HepG2 (cell line): Measurements from ENCODE around the gene ACTR1B. TPM values are rescaled to one million over a fixed set of nuclear protein-coding genes. Genes with fewer than 3 reads are reported as not detected.

Experiments
- ARHGAP35 ChIP-seq: sonication (generic); formaldehyde crosslinking; IDR thresholded peaks from 2 replicates; pipeline ENCODE4 v1.9.0; 2022; ENCODE audit warnings: mild to moderate bottlenecking, inconsistent platforms, moderate library complexity, missing genetic modification reagents, borderline replicate concordance
- MAFK ChIP-seq, 2 experiments: IDR thresholded peaks in 1 of 2; conservative IDR thresholded peaks in 1 of 2; 2 replicates each; pipeline ENCODE4 v1.6.1; 2011; ENCODE audit warnings: improper control_type of control experiment in 2 of 2, low read length in 2 of 2
- RXRB ChIP-seq: IDR thresholded peaks from 2 replicates; pipeline ENCODE4 v1.6.1; 2016; ENCODE audit warnings: borderline replicate concordance, missing genetic modification reagents, missing compliant biosample characterization
- ZBTB8A ChIP-seq: sonication (generic); formaldehyde crosslinking; IDR thresholded peaks from 2 replicates; pipeline ENCODE4 v1.4.0; 2020; ENCODE audit warnings: mild to moderate bottlenecking, low read depth, missing genetic modification reagents, borderline replicate concordance
- ZC3H13 ChIP-seq: sonication (generic); formaldehyde crosslinking; IDR thresholded peaks from 2 replicates; pipeline ENCODE4 v1.8.1; 2023; ENCODE audit warnings: mild to moderate bottlenecking, missing genetic modification reagents, moderate library complexity
- ZNF17 ChIP-seq: sonication (generic); formaldehyde crosslinking; IDR thresholded peaks from 2 replicates; pipeline ENCODE4 v1.5.0; 2020; ENCODE audit warnings: mild to moderate bottlenecking, missing genetic modification reagents
- ZNF224 ChIP-seq: sonication (generic); formaldehyde crosslinking; IDR thresholded peaks from 2 replicates; pipeline ENCODE4 v1.5.0; 2020; ENCODE audit warnings: mild to moderate bottlenecking, missing genetic modification reagents
- ZNF292 ChIP-seq: sonication (generic); formaldehyde crosslinking; IDR thresholded peaks from 2 replicates; pipeline ENCODE4 v1.8.1; 2022; ENCODE audit warnings: mild to moderate bottlenecking, low read depth, missing genetic modification reagents, borderline replicate concordance
- ZNF44 ChIP-seq: sonication (generic); formaldehyde crosslinking; IDR thresholded peaks from 2 replicates; pipeline ENCODE4 v1.5.1; 2020; ENCODE audit warnings: mild to moderate bottlenecking, missing genetic modification reagents
- ZNF746 ChIP-seq: sonication (generic); formaldehyde crosslinking; IDR thresholded peaks from 2 replicates; pipeline ENCODE4 v1.8.0; 2022; ENCODE audit warnings: mild to moderate bottlenecking, missing genetic modification reagents
- polyA plus RNA-seq, 8 experiments: library from polyadenylated mRNA; depleted of rRNA in 3 of 8; stranded (reverse) in 7 of 8; unstranded in 1 of 8; fragments of >200 nt; fragmentation: Illumina TruSeq in 4 of 8; extraction: Trizol in 4 of 8; gene quantifications; 2 replicates each; pipeline versions ENCODE4 v1.2.1 to v1.2.3, GENCODE V29; 2011 to 2016; ENCODE audit warnings: low read depth in 4 of 8, missing spikeins in 1 of 8, mixed read lengths in 1 of 8; ENCODE audit not compliant: insufficient read depth in 1 of 8
- total RNA-seq, 5 experiments: library from RNA; depleted of rRNA; stranded (reverse); fragments of >200 nt; fragmentation: Illumina TruSeq; extraction: Trizol; gene quantifications; 2 replicates each; pipeline ENCODE4 v1.2.3, GENCODE V29; 2016; ENCODE audit warnings: low read depth in 1 of 5
- TF ChIP-seq, protein P1 (sequence below): sonication (generic); formaldehyde crosslinking; IDR thresholded peaks from 2 replicates; pipeline ENCODE4 v1.8.0; 2022; ENCODE audit warnings: mild to moderate bottlenecking, missing genetic modification reagents; ENCODE audit not compliant: insufficient replicate concordance
- TF ChIP-seq, protein P2 (sequence below): sonication (generic); formaldehyde crosslinking; IDR thresholded peaks from 2 replicates; pipeline ENCODE4 v1.4.0; 2020; ENCODE audit warnings: mild to moderate bottlenecking, missing genetic modification reagents
- TF ChIP-seq, protein P3 (sequence below), 2 experiments: fragments of 450-650 bp in 1 of 2; sonication (generic) in 1 of 2; formaldehyde crosslinking in 1 of 2; IDR thresholded peaks; 2 replicates each; pipeline versions ENCODE4 v1.6.1 to v1.8.0; 2016 to 2022; ENCODE audit warnings: antibody characterized with exemption in 1 of 2, mild to moderate bottlenecking in 1 of 2, missing genetic modification reagents in 1 of 2
- TF ChIP-seq, protein P4 (sequence below): sonication (generic); formaldehyde crosslinking; conservative IDR thresholded peaks from 2 replicates; pipeline ENCODE4 v1.8.1; 2023; ENCODE audit warnings: missing genetic modification reagents

Gene ACTR1B
- total and polyA plus RNA-seq, 2 of the 13 experiments (the other 11 are each of a cell fraction or from before 2014, with no cell fraction given), result 61.7 to 76.7 TPM

DNA sequence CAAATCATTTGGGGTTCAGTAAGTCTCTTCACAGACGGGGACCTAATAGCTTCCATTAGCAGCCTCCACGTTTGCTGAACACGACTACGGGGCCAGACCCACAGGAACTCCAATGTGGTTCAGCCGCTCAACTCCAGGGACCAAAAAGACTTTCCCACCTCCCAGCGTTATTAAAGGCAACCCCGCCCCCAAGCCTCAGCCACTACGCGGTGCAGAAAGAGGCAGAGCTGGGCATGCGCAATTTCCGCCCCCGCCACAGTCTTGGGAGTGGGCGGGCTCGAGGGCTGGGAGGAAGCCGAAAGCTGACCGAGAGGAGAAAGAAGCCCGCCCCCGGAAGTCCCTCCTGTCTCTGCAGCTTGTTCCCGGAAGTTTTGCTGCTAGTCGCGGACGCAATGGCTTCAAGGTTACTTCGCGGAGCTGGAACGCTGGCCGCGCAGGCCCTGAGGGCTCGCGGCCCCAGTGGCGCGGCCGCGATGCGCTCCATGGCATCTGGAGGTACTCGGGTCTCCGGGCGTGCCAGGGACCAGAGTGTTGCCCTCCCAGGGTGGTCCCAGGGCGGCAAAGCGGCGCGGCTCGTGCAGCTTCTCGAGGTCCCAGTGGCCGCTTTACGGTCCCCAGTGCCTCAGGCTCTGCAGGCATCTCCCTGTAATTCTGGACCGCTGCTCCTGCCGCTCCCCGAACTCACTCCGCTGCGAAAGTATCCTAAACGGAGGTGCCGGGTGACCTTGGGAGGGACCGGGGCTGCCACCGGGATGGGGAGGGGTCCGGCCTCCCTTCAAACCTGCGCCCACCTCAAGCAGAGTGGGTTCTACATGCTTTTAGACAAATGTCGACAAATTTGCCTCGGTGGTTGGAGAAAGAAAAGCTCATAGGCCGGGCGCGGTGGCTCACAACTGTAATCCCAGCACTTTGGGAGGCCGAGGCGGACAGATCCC is 17.9 kb downstream of the ACTR1B start, which contains the start of gene COX5B (continued):
- TF ChIP-seq ZC3H13 (no peak), ZNF292 (no peak), ZNF17 (CRISPR knock-in tag) (no peak), RXRB (CRISPR knock-in tag) (peak; percentile 53; the same call in 1 of the 2 replicates), MAFK (conservative IDR thresholded peaks at IDR 0.05 in 1 of 2, IDR thresholded peaks at IDR 0.05 in 1 of 2; ENCODE audit: low read length in 2 of 2) (no peak), ZNF224 (peak; percentile 89), ZBTB8A (CRISPR knock-in tag) (no peak), ZNF44 (CRISPR knock-in tag) (peak; percentile 72; the same call in 1 of the 2 replicates), ARHGAP35 (CRISPR knock-in tag) (peak; percentile 87; the same call in 1 of the 2 replicates), ZNF746 (CRISPR knock-in tag) (peak; percentile 73; the same call in 1 of the 2 replicates)
- TF ChIP-seq, protein P1, sequence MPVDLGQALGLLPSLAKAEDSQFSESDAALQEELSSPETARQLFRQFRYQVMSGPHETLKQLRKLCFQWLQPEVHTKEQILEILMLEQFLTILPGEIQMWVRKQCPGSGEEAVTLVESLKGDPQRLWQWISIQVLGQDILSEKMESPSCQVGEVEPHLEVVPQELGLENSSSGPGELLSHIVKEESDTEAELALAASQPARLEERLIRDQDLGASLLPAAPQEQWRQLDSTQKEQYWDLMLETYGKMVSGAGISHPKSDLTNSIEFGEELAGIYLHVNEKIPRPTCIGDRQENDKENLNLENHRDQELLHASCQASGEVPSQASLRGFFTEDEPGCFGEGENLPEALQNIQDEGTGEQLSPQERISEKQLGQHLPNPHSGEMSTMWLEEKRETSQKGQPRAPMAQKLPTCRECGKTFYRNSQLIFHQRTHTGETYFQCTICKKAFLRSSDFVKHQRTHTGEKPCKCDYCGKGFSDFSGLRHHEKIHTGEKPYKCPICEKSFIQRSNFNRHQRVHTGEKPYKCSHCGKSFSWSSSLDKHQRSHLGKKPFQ (CRISPR knock-in tag), result peak; percentile 68
- TF ChIP-seq, protein P2, sequence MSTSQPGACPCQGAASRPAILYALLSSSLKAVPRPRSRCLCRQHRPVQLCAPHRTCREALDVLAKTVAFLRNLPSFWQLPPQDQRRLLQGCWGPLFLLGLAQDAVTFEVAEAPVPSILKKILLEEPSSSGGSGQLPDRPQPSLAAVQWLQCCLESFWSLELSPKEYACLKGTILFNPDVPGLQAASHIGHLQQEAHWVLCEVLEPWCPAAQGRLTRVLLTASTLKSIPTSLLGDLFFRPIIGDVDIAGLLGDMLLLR (CRISPR knock-in tag), result no peak
- TF ChIP-seq, protein P3, sequence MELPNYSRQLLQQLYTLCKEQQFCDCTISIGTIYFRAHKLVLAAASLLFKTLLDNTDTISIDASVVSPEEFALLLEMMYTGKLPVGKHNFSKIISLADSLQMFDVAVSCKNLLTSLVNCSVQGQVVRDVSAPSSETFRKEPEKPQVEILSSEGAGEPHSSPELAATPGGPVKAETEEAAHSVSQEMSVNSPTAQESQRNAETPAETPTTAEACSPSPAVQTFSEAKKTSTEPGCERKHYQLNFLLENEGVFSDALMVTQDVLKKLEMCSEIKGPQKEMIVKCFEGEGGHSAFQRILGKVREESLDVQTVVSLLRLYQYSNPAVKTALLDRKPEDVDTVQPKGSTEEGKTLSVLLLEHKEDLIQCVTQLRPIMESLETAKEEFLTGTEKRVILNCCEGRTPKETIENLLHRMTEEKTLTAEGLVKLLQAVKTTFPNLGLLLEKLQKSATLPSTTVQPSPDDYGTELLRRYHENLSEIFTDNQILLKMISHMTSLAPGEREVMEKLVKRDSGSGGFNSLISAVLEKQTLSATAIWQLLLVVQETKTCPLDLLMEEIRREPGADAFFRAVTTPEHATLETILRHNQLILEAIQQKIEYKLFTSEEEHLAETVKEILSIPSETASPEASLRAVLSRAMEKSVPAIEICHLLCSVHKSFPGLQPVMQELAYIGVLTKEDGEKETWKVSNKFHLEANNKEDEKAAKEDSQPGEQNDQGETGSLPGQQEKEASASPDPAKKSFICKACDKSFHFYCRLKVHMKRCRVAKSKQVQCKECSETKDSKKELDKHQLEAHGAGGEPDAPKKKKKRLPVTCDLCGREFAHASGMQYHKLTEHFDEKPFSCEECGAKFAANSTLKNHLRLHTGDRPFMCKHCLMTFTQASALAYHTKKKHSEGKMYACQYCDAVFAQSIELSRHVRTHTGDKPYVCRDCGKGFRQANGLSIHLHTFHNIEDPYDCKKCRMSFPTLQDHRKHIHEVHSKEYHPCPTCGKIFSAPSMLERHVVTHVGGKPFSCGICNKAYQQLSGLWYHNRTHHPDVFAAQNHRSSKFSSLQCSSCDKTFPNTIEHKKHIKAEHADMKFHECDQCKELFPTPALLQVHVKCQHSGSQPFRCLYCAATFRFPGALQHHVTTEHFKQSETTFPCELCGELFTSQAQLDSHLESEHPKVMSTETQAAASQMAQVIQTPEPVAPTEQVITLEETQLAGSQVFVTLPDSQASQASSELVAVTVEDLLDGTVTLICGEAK (IDR thresholded peaks at IDR 0.05), result peak; percentile 59
- TF ChIP-seq, protein P3 (CRISPR knock-in tag; IDR thresholded peaks at IDR 0.05), result peak; percentile 82; the same call in 1 of the 2 replicates
- TF ChIP-seq, protein P4, sequence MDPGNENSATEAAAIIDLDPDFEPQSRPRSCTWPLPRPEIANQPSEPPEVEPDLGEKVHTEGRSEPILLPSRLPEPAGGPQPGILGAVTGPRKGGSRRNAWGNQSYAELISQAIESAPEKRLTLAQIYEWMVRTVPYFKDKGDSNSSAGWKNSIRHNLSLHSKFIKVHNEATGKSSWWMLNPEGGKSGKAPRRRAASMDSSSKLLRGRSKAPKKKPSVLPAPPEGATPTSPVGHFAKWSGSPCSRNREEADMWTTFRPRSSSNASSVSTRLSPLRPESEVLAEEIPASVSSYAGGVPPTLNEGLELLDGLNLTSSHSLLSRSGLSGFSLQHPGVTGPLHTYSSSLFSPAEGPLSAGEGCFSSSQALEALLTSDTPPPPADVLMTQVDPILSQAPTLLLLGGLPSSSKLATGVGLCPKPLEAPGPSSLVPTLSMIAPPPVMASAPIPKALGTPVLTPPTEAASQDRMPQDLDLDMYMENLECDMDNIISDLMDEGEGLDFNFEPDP (CRISPR knock-in tag), result no peak
